Suprapubic skin (tissue), 4 donors: Measurements from ENCODE around the gene RTL9. TPM values are rescaled to one million over a fixed set of nuclear protein-coding genes. Genes with fewer than 3 reads are reported as not detected.
"Not testable (repeated sequence)": the region's sequence is repeated elsewhere in the genome, so short reads cannot be mapped to it uniquely, and the experiment has no call there.

Experiments
- DNase-seq, 2 donors: peaks; one replicate each; pipeline ENCODE4 v3.0.0-alpha.2; 2019; ENCODE audit warnings: low spot score in 2 of 2
- H3K27ac ChIP-seq: fragments of 200-600 bp; sonication (generic); one replicate; pipeline ENCODE4 v1.5.1; 2019
- H3K27me3 ChIP-seq: fragments of 200-600 bp; sonication (generic); one replicate; pipeline ENCODE4 v1.5.1; 2019
- H3K36me3 ChIP-seq: fragments of 200-600 bp; sonication (generic); one replicate; pipeline ENCODE4 v1.5.1; 2019
- H3K4me1 ChIP-seq: fragments of 200-600 bp; sonication (generic); one replicate; pipeline ENCODE4 v1.5.1; 2019
- H3K4me3 ChIP-seq: fragments of 200-600 bp; sonication (generic); one replicate; pipeline ENCODE4 v1.5.1; 2019; ENCODE audit warnings: mild to moderate bottlenecking
- H3K9me3 ChIP-seq: fragments of 200-600 bp; sonication (generic); one replicate; pipeline ENCODE4 v1.5.1; 2019
- CTCF ChIP-seq, 2 donors: fragments of 200-600 bp in 1 of 2; fragments of 450-650 bp in 1 of 2; sonication (generic) in 1 of 2; IDR thresholded peaks; one replicate each; pipeline ENCODE4 v1.5.1; 2016 to 2019; ENCODE audit warnings: antibody characterized with exemption in 2 of 2, mild to moderate bottlenecking in 1 of 2, moderate library complexity in 1 of 2
- EP300 ChIP-seq: sonication (generic); formaldehyde crosslinking; IDR thresholded peaks from one replicate; pipeline ENCODE4 v1.6.1; 2017; ENCODE audit warnings: antibody characterized with exemption
- POLR2A ChIP-seq, 2 donors: fragments of 450-650 bp; IDR thresholded peaks; one replicate each; pipeline ENCODE4 v1.6.1; 2017; ENCODE audit warnings: antibody characterized with exemption in 2 of 2, mild to moderate bottlenecking in 2 of 2, moderate library complexity in 2 of 2
- POLR2AphosphoS5 ChIP-seq, 3 donors: sonication (generic); formaldehyde crosslinking; IDR thresholded peaks; one replicate each; pipeline ENCODE4 v1.6.1; 2017; ENCODE audit warnings: antibody characterized with exemption in 3 of 3
- WGBS: methylation state at CpG from one replicate; pipeline ENCODE4 v1.1.5; 2018; 5-methylcytosine and 5-hydroxymethylcytosine counted together
- total RNA-seq, 4 donors: library from RNA; depleted of rRNA; stranded (reverse); fragments of >200 nt; gene quantifications; one replicate each; pipeline ENCODE4 v1.1.0, GENCODE V29; 2016

RTL9 gene
- total RNA-seq, 4 donors from 2014 or later = 0.16 TPM; not detected in 3

- no peaks in the 10 kb centered on the region for H3K27me3 ChIP-seq
- no peak for DNase-seq
- H3K27ac ChIP-seq = no peak overlapping the region
- no peak overlapping the region for H3K4me3 ChIP-seq
- TF ChIP-seq POLR2AphosphoS5 (IDR thresholded peaks at IDR 0.05) (no peak), EP300 (no peak), CTCF (IDR thresholded peaks at IDR 0.05) (no peak), POLR2A (IDR thresholded peaks at IDR 0.05) (no peak)
- no peaks in the 10 kb centered on the region for H3K9me3 ChIP-seq
- peaks cover 8% of the 10 kb centered on the region for H3K4me1 ChIP-seq
- H3K36me3 ChIP-seq = no peaks in the 10 kb centered on the region
These were observed 37.6 kb upstream of the RTL9 start for GRCh38 chrX:110321081-110321480.

GRCh38 chrX:110321670-110322069, 37.0 kb upstream of the RTL9 start:
- TF ChIP-seq CTCF (IDR thresholded peaks at IDR 0.05) (no peak), POLR2AphosphoS5 (IDR thresholded peaks at IDR 0.05) (no peak), POLR2A (IDR thresholded peaks at IDR 0.05) (no peak), EP300 (no peak)
- H3K36me3 ChIP-seq = no peaks in the 10 kb centered on the region
- WGBS = 58% methylated on average over 3 of the region's 3 CpGs
- H3K27ac ChIP-seq = no peak overlapping the region
- no peaks in the 10 kb centered on the region for H3K27me3 ChIP-seq
- DNase-seq = no peak
- H3K4me1 ChIP-seq = peaks cover 8% of the 10 kb centered on the region
- no peaks in the 10 kb centered on the region for H3K9me3 ChIP-seq
- no peak overlapping the region for H3K4me3 ChIP-seq

GRCh38 chrX:110322603-110323002, 36.0 kb upstream of the RTL9 start:
- no peaks in the 10 kb centered on the region for H3K9me3 ChIP-seq
- no peak overlapping the region for H3K27ac ChIP-seq
- peaks cover 8% of the 10 kb centered on the region for H3K4me1 ChIP-seq
- DNase-seq = no peak
- H3K4me3 ChIP-seq = no peak overlapping the region
- no peak for TF ChIP-seq CTCF (IDR thresholded peaks at IDR 0.05)
- TF ChIP-seq POLR2A (IDR thresholded peaks at IDR 0.05) = no peak
- TF ChIP-seq POLR2AphosphoS5 (IDR thresholded peaks at IDR 0.05) = no peak
- TF ChIP-seq EP300 = no peak
- no peaks in the 10 kb centered on the region for H3K36me3 ChIP-seq
- WGBS = 51% methylated on average over 4 of the region's 4 CpGs
- no peaks in the 10 kb centered on the region for H3K27me3 ChIP-seq

- Histone ChIP-seq H3K4me3 (no peak overlapping the region), H3K27me3 (no peaks in the 10 kb centered on the region), H3K36me3 (no peaks in the 10 kb centered on the region), H3K9me3 (no peaks in the 10 kb centered on the region), H3K4me1 (no peaks in the 10 kb centered on the region), H3K27ac (no peak overlapping the region)
- WGBS = 83% methylated on average over 4 of the region's 4 CpGs
- no peak for DNase-seq
- TF ChIP-seq CTCF (IDR thresholded peaks at IDR 0.05) (no peak), POLR2A (IDR thresholded peaks at IDR 0.05) (no peak), EP300 (no peak), POLR2AphosphoS5 (IDR thresholded peaks at IDR 0.05) (no peak)
These were observed 31.9 kb upstream of the RTL9 start for GRCh38 chrX:110326712-110327111.

- no peak for DNase-seq
- H3K27me3 ChIP-seq = no peaks in the 10 kb centered on the region
- TF ChIP-seq POLR2AphosphoS5 (IDR thresholded peaks at IDR 0.05) = no peak
- TF ChIP-seq POLR2A (IDR thresholded peaks at IDR 0.05) = no peak
- TF ChIP-seq CTCF (IDR thresholded peaks at IDR 0.05) = no peak
- TF ChIP-seq EP300 = no peak
- H3K4me1 ChIP-seq = no peaks in the 10 kb centered on the region
- H3K36me3 ChIP-seq = no peaks in the 10 kb centered on the region
- H3K9me3 ChIP-seq = no peaks in the 10 kb centered on the region
- H3K4me3 ChIP-seq = no peak overlapping the region
- WGBS = 77% methylated on average over 1 of the region's 1 CpG
- no peak overlapping the region for H3K27ac ChIP-seq
These were observed 31.3 kb upstream of the RTL9 start for GRCh38 chrX:110327336-110327735.

- H3K27me3 ChIP-seq, H3K36me3 ChIP-seq, H3K4me1 ChIP-seq, H3K27ac ChIP-seq, H3K4me3 ChIP-seq, DNase-seq, H3K9me3 ChIP-seq: not testable (repeated sequence)
- 57% methylated on average over 1 of the region's 1 CpG for WGBS
These were observed 30.0 kb upstream of the RTL9 start for GRCh38 chrX:110328613-110329012.
